HG03565 (cell line): Measurements from ENCODE around the gene DUOXA1.
"Not testable (repeated sequence)": the region's sequence is repeated elsewhere in the genome, so short reads cannot be mapped to it uniquely, and the experiment has no call there.

ENCODE experiments used
- ATAC-seq: cut with Tn5 transposase; IDR thresholded peaks from one replicate; pipeline ENCODE4 v1.9.1; 2021; ENCODE audit warnings: mild to moderate bottlenecking, moderate library complexity; ENCODE audit not compliant: unreplicated experiment

The DUOXA1 gene

GRCh38 chr15:45114076-45114750 lies 15.5 kb downstream of the DUOXA1 start, which contains the start of the genes DUOX2 and DUOXA2:
Gene DUOX2 (minus strand): TSS chr15:45114172. CDS start chr15:45113411, 761 bp downstream.
Gene DUOXA2 (plus strand): TSS chr15:45114326. CDS start chr15:45114606, 280 bp downstream.
- ATAC-seq: no peak

GRCh38 chr15:45113380-45113990 lies 16.2 kb downstream of the DUOXA1 start:
- ATAC-seq: no peak

GRCh38 chr15:45112591-45113379 lies 16.9 kb downstream of the DUOXA1 start:
- ATAC-seq: no peak

- no peak for ATAC-seq
Measured at GRCh38 chr15:45112143-45112590, 17.5 kb downstream of the DUOXA1 start.

- ATAC-seq: no peak
Measured at GRCh38 chr15:45111390-45112142, 18.1 kb downstream of the DUOXA1 start.

- ATAC-seq: no peak
Measured at GRCh38 chr15:45110256-45110820, 19.3 kb downstream of the DUOXA1 start.

- no peak for ATAC-seq
Measured at GRCh38 chr15:45107941-45108630, 21.6 kb downstream of the DUOXA1 start.

- no peak for ATAC-seq
Measured at GRCh38 chr15:45106002-45106790, 23.5 kb downstream of the DUOXA1 start.

- ATAC-seq: no peak
Measured at GRCh38 chr15:45105586-45105985, 24.1 kb downstream of the DUOXA1 start.

- not testable (repeated sequence) for ATAC-seq
Measured at GRCh38 chr15:45104170-45104569, 25.5 kb downstream of the DUOXA1 start.

GRCh38 chr15:45102226-45102625 lies 27.5 kb downstream of the DUOXA1 start:
- ATAC-seq: no peak

- no peak for ATAC-seq
Measured at GRCh38 chr15:45101749-45102148, 27.9 kb downstream of the DUOXA1 start.

- no peak for ATAC-seq
Measured at GRCh38 chr15:45100884-45101625, 28.6 kb downstream of the DUOXA1 start.

GRCh38 chr15:45099549-45100165 lies 30.0 kb downstream of the DUOXA1 start:
- ATAC-seq: no peak

GRCh38 chr15:45097466-45097865 lies 32.2 kb downstream of the DUOXA1 start:
- no peak for ATAC-seq

- no peak for ATAC-seq
Measured at GRCh38 chr15:45095661-45096060, 34.0 kb downstream of the DUOXA1 start.

- ATAC-seq: no peak
Measured at GRCh38 chr15:45094358-45094730, 35.3 kb downstream of the DUOXA1 start.
